Hindlimb muscle (tissue), 1 donor: ENCODE data around the gene MTFR2. TPM values are rescaled to one million over a fixed set of nuclear protein-coding genes. Genes with fewer than 3 reads are reported as not detected.

Experiments used
- DNase-seq: peaks from one replicate; pipeline ENCODE4 v3.0.0-alpha.2; 2013
- polyA plus RNA-seq: library from polyadenylated mRNA; unstranded; fragments of 120-200 nt; gene quantifications from one replicate; pipeline ENCODE4 v1.2.1, GENCODE V29; 2013; ENCODE audit not compliant: insufficient read length

The MTFR2 gene
- polyA plus RNA-seq, 1 donor: 2.2 TPM

DNA sequence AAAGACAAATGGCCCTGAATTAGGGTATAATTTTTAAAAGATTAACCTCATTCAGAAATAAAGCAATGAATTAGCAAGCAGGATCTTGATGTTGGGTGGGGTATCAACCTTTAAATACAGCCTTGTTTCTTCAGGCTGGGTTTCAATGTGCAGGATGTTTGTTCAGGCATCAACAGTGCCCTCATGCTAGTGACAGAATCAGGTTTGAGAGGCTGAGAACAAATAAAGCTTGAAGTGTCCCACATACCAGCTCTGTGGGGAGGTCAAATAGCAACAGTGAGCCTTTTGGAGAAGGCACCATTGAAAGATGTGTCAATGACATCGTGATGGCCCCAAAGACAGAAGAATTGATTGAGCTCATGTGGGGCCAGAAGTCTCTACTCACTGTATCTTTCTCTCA, 68.2 kb downstream of the MTFR2 start:
- no peak for DNase-seq

DNA sequence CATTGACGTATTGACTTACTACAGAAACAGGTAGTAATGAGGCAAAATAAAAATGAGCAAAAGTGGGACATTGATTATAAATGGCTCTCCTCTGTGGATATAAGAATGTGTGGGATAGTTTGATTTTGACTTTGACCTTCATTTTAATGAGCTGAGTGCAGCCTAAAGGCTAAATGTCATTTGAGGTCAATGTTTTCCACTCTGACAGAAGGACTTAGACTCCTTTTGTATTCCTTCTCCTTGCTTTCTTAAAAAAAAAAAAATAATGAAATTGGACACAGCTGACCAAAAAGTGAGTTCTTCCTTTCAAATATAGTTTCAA, 68.6 kb downstream of the MTFR2 start:
- DNase-seq: no peak

Other genes starting within 250 kb of the MTFR2 start
- gene BCLAF1, start 39.5 kb upstream of the MTFR2 start, polyA plus RNA-seq: 111 TPM